ENCODE results near the gene MED4.

DNA sequence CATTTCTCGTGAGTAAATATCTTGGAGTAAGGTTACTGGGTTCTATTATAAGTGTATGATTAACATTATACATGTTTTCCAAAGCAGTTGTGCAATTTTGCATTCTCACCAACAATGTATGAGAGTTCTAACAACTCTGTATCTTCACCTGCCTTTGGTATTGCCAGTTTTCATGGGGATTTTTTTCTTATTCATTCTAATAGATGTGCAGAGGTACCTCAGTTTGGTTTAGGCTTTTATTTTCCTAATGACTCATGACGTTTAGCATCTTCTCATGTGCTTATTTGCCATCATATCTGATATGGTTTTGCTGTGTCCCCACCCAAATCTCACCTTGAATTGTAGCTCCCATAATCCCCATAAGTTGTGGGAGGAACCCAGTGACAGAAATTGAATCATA, 65.0 kb downstream of the MED4 start:
- no peak for TF ChIP-seq POLR2AphosphoS5 (IDR thresholded peaks at IDR 0.05; ENCODE audit: insufficient read depth in 1 of 2, low read depth in 1 of 2)
- no peak for TF ChIP-seq POLR2A (IDR thresholded peaks at IDR 0.05)
- TF ChIP-seq CTCF (IDR thresholded peaks at IDR 0.05), result no peak
